HepG2 (cell line): ENCODE data around the gene JAG1. TPM values are rescaled to one million over a fixed set of nuclear protein-coding genes. Genes with fewer than 3 reads are reported as not detected.

Experiments
- CEBPZ ChIP-seq: IDR thresholded peaks from 2 replicates; pipeline ENCODE4 v1.6.1; 2012; ENCODE audit warnings: low read length, improper control_type of control experiment
- ELF3 ChIP-seq: IDR thresholded peaks from 2 replicates; pipeline ENCODE4 v1.6.1; 2016; ENCODE audit warnings: missing genetic modification reagents, missing compliant biosample characterization
- FOXM1 ChIP-seq: sonication (generic); formaldehyde crosslinking; IDR thresholded peaks from 2 replicates; pipeline ENCODE4 v1.5.0; 2020; ENCODE audit warnings: missing genetic modification reagents
- HNRNPLL ChIP-seq: fragments of 200-400 bp; formaldehyde crosslinking; IDR thresholded peaks from 2 replicates; pipeline ENCODE4 v1.6.1; 2017; ENCODE audit warnings: mild to moderate bottlenecking, low read depth, low read length; ENCODE audit not compliant: poor library complexity, severe bottlenecking
- IKZF4 ChIP-seq: sonication (generic); formaldehyde crosslinking; IDR thresholded peaks from 2 replicates; pipeline ENCODE4 v1.5.1; 2020; ENCODE audit warnings: borderline replicate concordance, mild to moderate bottlenecking, low read depth, missing genetic modification reagents; ENCODE audit errors: not compliant biosample characterization
- KLF11 ChIP-seq: IDR thresholded peaks from 2 replicates; pipeline ENCODE4 v1.6.1; 2016; ENCODE audit warnings: missing compliant biosample characterization
- KLF12 ChIP-seq: sonication (generic); formaldehyde crosslinking; IDR thresholded peaks from 2 replicates; pipeline ENCODE4 v1.4.0; 2020; ENCODE audit warnings: missing genetic modification reagents, borderline replicate concordance
- MTF2 ChIP-seq: sonication (generic); formaldehyde crosslinking; IDR thresholded peaks from 2 replicates; pipeline ENCODE4 v1.5.0; 2020; ENCODE audit warnings: missing genetic modification reagents, borderline replicate concordance
- NFE2L2 ChIP-seq: fragments of 150-350 bp; IDR thresholded peaks from 2 replicates; pipeline ENCODE4 v1.6.1; 2014; ENCODE audit warnings: low read length
- POLR2A ChIP-seq, 2 experiments: IDR thresholded peaks; 2 replicates each; pipeline ENCODE4 v1.6.1; 2011; ENCODE audit warnings: low read depth in 2 of 2, low read length in 2 of 2, mild to moderate bottlenecking in 1 of 2, moderate library complexity in 1 of 2; ENCODE audit not compliant: insufficient read depth in 1 of 2
- RCOR2 ChIP-seq: IDR thresholded peaks from 2 replicates; pipeline ENCODE4 v1.6.1; 2016; ENCODE audit warnings: missing biosample characterization, missing genetic modification reagents
- RFX5 ChIP-seq: IDR thresholded peaks from 2 replicates; pipeline ENCODE4 v1.6.1; 2011; ENCODE audit warnings: low read depth, low read length, improper control_type of control experiment
- TAF15 ChIP-seq: fragments of 200-400 bp; formaldehyde crosslinking; IDR thresholded peaks from one replicate; pipeline ENCODE4 v1.6.1; 2018; ENCODE audit warnings: mild to moderate bottlenecking, low read depth, low read length; ENCODE audit not compliant: poor library complexity, severe bottlenecking
- TBL1XR1 ChIP-seq: fragments of 150-350 bp; IDR thresholded peaks from 2 replicates; pipeline ENCODE4 v1.6.1; 2014; ENCODE audit warnings: borderline replicate concordance, low read length; ENCODE audit not compliant: partially characterized antibody
- ZBTB42 ChIP-seq: sonication (generic); formaldehyde crosslinking; IDR thresholded peaks from 2 replicates; pipeline ENCODE4 v1.5.0; 2020; ENCODE audit warnings: mild to moderate bottlenecking, missing genetic modification reagents
- ZEB1 ChIP-seq: IDR thresholded peaks from 2 replicates; pipeline ENCODE4 v1.6.1; 2012; ENCODE audit warnings: mild to moderate bottlenecking, low read depth, inconsistent platforms; ENCODE audit not compliant: insufficient replicate concordance
- ZFP82 ChIP-seq: sonication (generic); formaldehyde crosslinking; IDR thresholded peaks from 2 replicates; pipeline ENCODE4 v1.5.1; 2020; ENCODE audit warnings: mild to moderate bottlenecking, missing genetic modification reagents, borderline replicate concordance
- ZKSCAN1 ChIP-seq: fragments of 150-350 bp; IDR thresholded peaks from 2 replicates; pipeline ENCODE4 v1.6.1; 2014; ENCODE audit warnings: low read length
- ZNF180 ChIP-seq: sonication (generic); formaldehyde crosslinking; IDR thresholded peaks from 2 replicates; pipeline ENCODE4 v1.4.0; 2020; ENCODE audit warnings: low read depth, missing genetic modification reagents, borderline replicate concordance
- ZNF331 ChIP-seq: sonication (generic); formaldehyde crosslinking; IDR thresholded peaks from 2 replicates; pipeline ENCODE4 v1.4.0; 2020; ENCODE audit warnings: missing genetic modification reagents
- ZNF530 ChIP-seq: sonication (generic); formaldehyde crosslinking; IDR thresholded peaks from 2 replicates; pipeline ENCODE4 v1.5.0; 2020; ENCODE audit warnings: low read depth, mild to moderate bottlenecking, missing genetic modification reagents
- ZNF687 ChIP-seq: sonication (generic); formaldehyde crosslinking; IDR thresholded peaks from 2 replicates; pipeline ENCODE4 v1.5.1; 2020; ENCODE audit warnings: mild to moderate bottlenecking, missing genetic modification reagents, moderate library complexity
- ZNF704 ChIP-seq: sonication (generic); formaldehyde crosslinking; IDR thresholded peaks from 2 replicates; pipeline ENCODE4 v1.8.1; 2023; ENCODE audit warnings: mild to moderate bottlenecking, inconsistent platforms, moderate library complexity, missing genetic modification reagents, borderline replicate concordance
- ZNF768 ChIP-seq: sonication (generic); formaldehyde crosslinking; IDR thresholded peaks from 2 replicates; pipeline ENCODE4 v1.4.0; 2020; ENCODE audit warnings: missing genetic modification reagents
- polyA plus RNA-seq, 8 experiments: library from polyadenylated mRNA; depleted of rRNA in 3 of 8; stranded (reverse) in 7 of 8; unstranded in 1 of 8; fragments of >200 nt; fragmentation: Illumina TruSeq in 4 of 8; extraction: Trizol in 4 of 8; gene quantifications; 2 replicates each; pipeline versions ENCODE4 v1.2.1 to v1.2.3, GENCODE V29; 2011 to 2016; ENCODE audit warnings: low read depth in 4 of 8, missing spikeins in 1 of 8, mixed read lengths in 1 of 8; ENCODE audit not compliant: insufficient read depth in 1 of 8
- total RNA-seq, 5 experiments: library from RNA; depleted of rRNA; stranded (reverse); fragments of >200 nt; fragmentation: Illumina TruSeq; extraction: Trizol; gene quantifications; 2 replicates each; pipeline ENCODE4 v1.2.3, GENCODE V29; 2016; ENCODE audit warnings: low read depth in 1 of 5

Gene JAG1
- total and polyA plus RNA-seq, 2 of the 13 experiments (the other 11 are each of a cell fraction or from before 2014, with no cell fraction given), result 47.1 to 56.3 TPM

- TF ChIP-seq ZNF687 (CRISPR knock-in tag) (peak; percentile 88), CEBPZ (no peak), NFE2L2 (no peak), ZNF704 (no peak), KLF11 (CRISPR knock-in tag) (no peak), ZNF180 (0 out of 2 replicates have a peak, but pooled peaks have one; percentile 18), ZNF530 (CRISPR knock-in tag) (no peak), IKZF4 (peak; percentile 71), RFX5 (no peak), FOXM1 (CRISPR knock-in tag) (no peak), ZEB1 (no peak), ELF3 (CRISPR knock-in tag) (no peak), ZBTB42 (CRISPR knock-in tag) (no peak), POLR2A (IDR thresholded peaks at IDR 0.05; ENCODE audit: insufficient read depth in 1 of 2, low read depth in 2 of 2, low read length in 2 of 2) (0 out of 4 replicates have a peak, but pooled peaks of 1 of the 2 experiments have one; percentile 47), ZNF768 (CRISPR knock-in tag) (peak; percentile 63; the same call in 1 of the 2 replicates), MTF2 (CRISPR knock-in tag) (no peak), ZKSCAN1 (no peak), TBL1XR1 (peak; percentile 40), KLF12 (no peak), HNRNPLL (no peak), TAF15 (no peak), ZFP82 (CRISPR knock-in tag) (0 out of 2 replicates have a peak, but pooled peaks have one; percentile 84), ZNF331 (CRISPR knock-in tag) (no peak; the same call in 1 of the 2 replicates), RCOR2 (CRISPR knock-in tag) (no peak)
Measured at GRCh38 chr20:10672624-10673127, 1.1 kb downstream of the JAG1 start (continued).
